Suprapubic skin (tissue), 4 donors: ENCODE data around the gene MRPS10. TPM values are rescaled to one million over a fixed set of nuclear protein-coding genes. Genes with fewer than 3 reads are reported as not detected.

Source experiments
- DNase-seq, 2 donors: peaks; one replicate each; pipeline ENCODE4 v3.0.0-alpha.2; 2019; ENCODE audit warnings: low spot score in 2 of 2
- H3K27ac ChIP-seq: fragments of 200-600 bp; sonication (generic); one replicate; pipeline ENCODE4 v1.5.1; 2019
- H3K27me3 ChIP-seq: fragments of 200-600 bp; sonication (generic); one replicate; pipeline ENCODE4 v1.5.1; 2019
- H3K36me3 ChIP-seq: fragments of 200-600 bp; sonication (generic); one replicate; pipeline ENCODE4 v1.5.1; 2019
- H3K4me1 ChIP-seq: fragments of 200-600 bp; sonication (generic); one replicate; pipeline ENCODE4 v1.5.1; 2019
- H3K4me3 ChIP-seq: fragments of 200-600 bp; sonication (generic); one replicate; pipeline ENCODE4 v1.5.1; 2019; ENCODE audit warnings: mild to moderate bottlenecking
- H3K9me3 ChIP-seq: fragments of 200-600 bp; sonication (generic); one replicate; pipeline ENCODE4 v1.5.1; 2019
- EP300 ChIP-seq: sonication (generic); formaldehyde crosslinking; IDR thresholded peaks from one replicate; pipeline ENCODE4 v1.6.1; 2017; ENCODE audit warnings: antibody characterized with exemption
- POLR2A ChIP-seq, 2 donors: fragments of 450-650 bp; IDR thresholded peaks; one replicate each; pipeline ENCODE4 v1.6.1; 2017; ENCODE audit warnings: antibody characterized with exemption in 2 of 2, mild to moderate bottlenecking in 2 of 2, moderate library complexity in 2 of 2
- POLR2AphosphoS5 ChIP-seq, 3 donors: sonication (generic); formaldehyde crosslinking; IDR thresholded peaks; one replicate each; pipeline ENCODE4 v1.6.1; 2017; ENCODE audit warnings: antibody characterized with exemption in 3 of 3
- WGBS: methylation state at CpG from one replicate; pipeline ENCODE4 v1.1.5; 2018; 5-methylcytosine and 5-hydroxymethylcytosine counted together
- total RNA-seq, 4 donors: library from RNA; depleted of rRNA; stranded (reverse); fragments of >200 nt; gene quantifications; one replicate each; pipeline ENCODE4 v1.1.0, GENCODE V29; 2016
- TF ChIP-seq, protein P1 (sequence below), 2 donors: fragments of 200-600 bp in 1 of 2; fragments of 450-650 bp in 1 of 2; sonication (generic) in 1 of 2; IDR thresholded peaks; one replicate each; pipeline ENCODE4 v1.5.1; 2016 to 2019; ENCODE audit warnings: antibody characterized with exemption in 2 of 2, mild to moderate bottlenecking in 1 of 2, moderate library complexity in 1 of 2

Gene MRPS10
- total RNA-seq = 10 to 100 TPM; 17.7 to 20.8 (median 20.3) TPM

DNA sequence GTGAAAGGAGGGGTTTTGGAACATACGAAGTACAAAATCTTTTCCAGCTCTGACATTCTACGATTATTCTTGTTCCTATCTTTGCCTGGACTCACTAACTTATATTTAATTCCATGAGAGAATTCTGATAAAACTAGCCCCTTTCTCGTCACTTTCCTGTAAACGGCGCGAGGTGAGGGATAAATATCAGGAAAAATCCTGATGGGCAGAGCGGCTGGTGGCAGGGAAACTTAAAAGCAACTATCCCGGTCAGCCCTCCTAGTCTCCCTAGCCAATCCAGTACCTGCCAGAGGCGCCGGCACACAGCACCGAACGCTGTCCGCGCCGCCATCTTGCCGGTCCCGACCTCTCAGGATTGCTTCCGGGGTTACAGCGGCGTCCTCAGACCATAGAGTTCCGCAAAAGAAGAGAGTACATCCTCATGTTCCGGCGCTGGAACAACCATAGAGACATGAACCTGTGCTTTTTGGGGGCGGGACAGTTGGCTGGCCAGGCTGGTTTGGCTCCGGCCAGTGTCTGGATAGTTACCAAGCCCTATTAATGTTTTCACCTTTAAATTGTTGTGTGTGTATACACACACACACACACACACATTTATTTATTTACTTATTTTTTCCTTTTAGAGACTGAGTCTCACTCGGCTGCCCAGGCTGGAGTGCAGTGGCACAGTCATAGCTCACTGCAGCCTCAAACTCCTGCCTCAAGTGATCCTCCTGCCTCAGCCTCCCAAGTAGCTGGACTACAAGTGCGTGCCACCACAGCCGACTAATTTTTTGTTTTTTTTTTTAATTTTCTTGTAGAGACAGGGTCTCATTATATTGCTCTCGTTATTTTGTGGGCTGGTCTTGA is at the start of gene MRPS10:
MRPS10 (minus strand) TSS at position 343 of the 849 bp plus-strand sequence; CDS start at position 331, 12 bp downstream.
- H3K4me1 ChIP-seq = peaks cover 31% of the 10 kb centered on the region
- H3K27me3 ChIP-seq = no peaks in the 10 kb centered on the region
- DNase-seq = peak; percentile 95 to 96
- TF ChIP-seq POLR2A (IDR thresholded peaks at IDR 0.05) (peak; percentile 75), POLR2AphosphoS5 (IDR thresholded peaks at IDR 0.05) (peak; percentile 67 to 93 (median 80)), EP300 (no peak)
- TF ChIP-seq, protein P1, sequence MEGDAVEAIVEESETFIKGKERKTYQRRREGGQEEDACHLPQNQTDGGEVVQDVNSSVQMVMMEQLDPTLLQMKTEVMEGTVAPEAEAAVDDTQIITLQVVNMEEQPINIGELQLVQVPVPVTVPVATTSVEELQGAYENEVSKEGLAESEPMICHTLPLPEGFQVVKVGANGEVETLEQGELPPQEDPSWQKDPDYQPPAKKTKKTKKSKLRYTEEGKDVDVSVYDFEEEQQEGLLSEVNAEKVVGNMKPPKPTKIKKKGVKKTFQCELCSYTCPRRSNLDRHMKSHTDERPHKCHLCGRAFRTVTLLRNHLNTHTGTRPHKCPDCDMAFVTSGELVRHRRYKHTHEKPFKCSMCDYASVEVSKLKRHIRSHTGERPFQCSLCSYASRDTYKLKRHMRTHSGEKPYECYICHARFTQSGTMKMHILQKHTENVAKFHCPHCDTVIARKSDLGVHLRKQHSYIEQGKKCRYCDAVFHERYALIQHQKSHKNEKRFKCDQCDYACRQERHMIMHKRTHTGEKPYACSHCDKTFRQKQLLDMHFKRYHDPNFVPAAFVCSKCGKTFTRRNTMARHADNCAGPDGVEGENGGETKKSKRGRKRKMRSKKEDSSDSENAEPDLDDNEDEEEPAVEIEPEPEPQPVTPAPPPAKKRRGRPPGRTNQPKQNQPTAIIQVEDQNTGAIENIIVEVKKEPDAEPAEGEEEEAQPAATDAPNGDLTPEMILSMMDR (IDR thresholded peaks at IDR 0.05) = no peak
- H3K36me3 ChIP-seq = peaks cover 14% of the 10 kb centered on the region
- H3K9me3 ChIP-seq = no peaks in the 10 kb centered on the region
- H3K27ac ChIP-seq = peak within 1 kb of the TSS; percentile 86
- WGBS = 10% methylated on average over 29 of the region's 29 CpGs
- H3K4me3 ChIP-seq = peak within 1 kb of the TSS; percentile 78

DNA sequence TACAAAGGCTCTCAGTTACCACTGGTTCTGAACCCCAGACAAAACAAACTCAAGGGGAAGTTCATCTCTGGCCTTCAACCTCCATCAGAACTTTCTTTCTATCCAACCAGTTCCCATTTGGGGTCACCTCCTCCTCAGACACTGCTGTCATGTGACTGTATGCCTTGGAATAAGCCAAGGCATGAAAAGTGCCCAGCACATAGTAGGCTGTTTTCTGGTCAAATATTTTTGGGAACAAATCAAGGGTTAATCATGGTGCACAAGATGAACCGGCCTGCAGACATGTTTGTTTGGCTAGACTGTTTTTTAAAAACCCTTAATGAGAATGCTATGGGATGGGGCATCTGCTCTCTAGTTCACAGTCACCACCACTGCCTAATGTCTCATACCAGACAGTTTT is 48.9 kb upstream of the MRPS10 start:
- WGBS = 57% methylated on average over 1 of the region's 1 CpG
- Histone ChIP-seq H3K27ac (no peak overlapping the region), H3K36me3 (peaks cover 21% of the 10 kb centered on the region), H3K4me1 (peaks cover 13% of the 10 kb centered on the region), H3K27me3 (no peaks in the 10 kb centered on the region), H3K4me3 (no peak overlapping the region), H3K9me3 (no peaks in the 10 kb centered on the region)
- no peak for DNase-seq
- TF ChIP-seq, protein P1 (IDR thresholded peaks at IDR 0.05) = no peak
- TF ChIP-seq POLR2A (IDR thresholded peaks at IDR 0.05) (no peak), EP300 (no peak), POLR2AphosphoS5 (IDR thresholded peaks at IDR 0.05) (no peak)

DNA sequence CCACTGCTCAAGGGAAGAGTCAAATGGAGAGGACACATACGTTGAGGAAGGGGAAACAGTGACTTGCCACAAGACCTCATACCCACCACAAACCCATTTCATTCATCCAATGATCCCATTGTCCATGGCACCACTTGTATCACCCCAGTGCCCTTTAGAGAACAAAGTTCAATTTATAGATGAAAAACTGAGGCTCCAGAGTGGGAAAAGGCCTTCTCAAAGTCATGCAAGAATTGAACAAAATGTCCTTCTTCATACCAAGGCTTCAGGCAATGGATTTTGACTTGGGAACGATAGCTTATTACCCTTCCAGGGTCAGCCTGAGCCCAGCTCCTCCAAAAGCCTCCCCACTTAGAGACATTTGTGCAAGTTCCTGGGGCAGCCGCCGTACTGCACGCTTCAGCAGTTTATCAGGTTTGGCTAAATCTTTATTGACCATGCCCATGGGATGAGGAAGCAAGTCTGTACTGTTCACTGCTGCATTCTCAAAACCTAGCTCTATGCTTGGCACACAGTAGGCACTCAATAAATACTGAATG is 47.3 kb upstream of the MRPS10 start:
- DNase-seq = no peak
- Histone ChIP-seq H3K36me3 (peaks cover 21% of the 10 kb centered on the region), H3K27ac (no peak overlapping the region), H3K27me3 (no peaks in the 10 kb centered on the region), H3K4me3 (no peak overlapping the region), H3K4me1 (peaks cover 27% of the 10 kb centered on the region), H3K9me3 (no peaks in the 10 kb centered on the region)
- TF ChIP-seq POLR2AphosphoS5 (IDR thresholded peaks at IDR 0.05) (no peak), EP300 (no peak), POLR2A (IDR thresholded peaks at IDR 0.05) (no peak)
- TF ChIP-seq, protein P1 (IDR thresholded peaks at IDR 0.05) = no peak
- WGBS = 78% methylated on average over 5 of the region's 5 CpGs

DNA sequence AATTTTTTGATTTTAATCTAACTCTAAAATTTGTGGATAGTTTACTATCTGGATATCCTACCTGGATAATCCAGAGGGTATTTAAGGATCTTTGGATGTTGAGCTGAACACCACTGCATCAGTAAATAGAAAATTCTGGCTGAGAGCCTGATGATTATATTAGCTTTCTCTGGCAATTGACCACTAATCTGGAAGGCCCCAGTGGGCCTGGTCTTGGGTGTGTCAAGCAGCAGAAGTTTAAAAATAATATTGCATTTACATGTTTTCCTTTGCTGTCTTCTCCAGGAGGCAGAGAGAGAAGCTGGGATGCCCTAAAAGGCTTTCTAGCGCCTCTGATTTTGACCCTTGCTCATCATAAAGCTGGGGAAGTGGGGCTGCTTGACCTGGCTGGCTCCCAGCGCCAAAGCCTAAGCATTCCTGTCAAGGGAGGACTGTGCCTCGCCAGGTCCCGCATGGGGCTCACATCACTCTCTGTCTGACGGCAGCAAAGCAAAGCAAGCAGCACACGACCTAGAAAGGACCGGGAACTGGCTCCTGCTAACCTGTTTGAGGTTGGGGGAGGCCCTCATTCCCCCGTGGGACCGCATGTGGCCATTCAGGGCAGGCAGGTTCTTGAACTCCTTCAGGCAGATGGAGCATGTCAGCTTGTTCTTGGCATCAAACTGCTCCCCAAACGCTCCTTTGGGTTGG is 46.6 kb upstream of the MRPS10 start:
- Histone ChIP-seq H3K9me3 (no peaks in the 10 kb centered on the region), H3K4me1 (peaks cover 28% of the 10 kb centered on the region), H3K27ac (no peak overlapping the region), H3K27me3 (no peaks in the 10 kb centered on the region), H3K36me3 (peaks cover 20% of the 10 kb centered on the region), H3K4me3 (no peak overlapping the region)
- WGBS = 51% methylated on average over 8 of the region's 10 CpGs
- TF ChIP-seq POLR2A (IDR thresholded peaks at IDR 0.05) (no peak), POLR2AphosphoS5 (IDR thresholded peaks at IDR 0.05) (no peak), EP300 (no peak)
- TF ChIP-seq, protein P1 (IDR thresholded peaks at IDR 0.05) = no peak
- DNase-seq = no peak
